ENCODE data around the gene PSMB7.

The PSMB7 gene

DNA sequence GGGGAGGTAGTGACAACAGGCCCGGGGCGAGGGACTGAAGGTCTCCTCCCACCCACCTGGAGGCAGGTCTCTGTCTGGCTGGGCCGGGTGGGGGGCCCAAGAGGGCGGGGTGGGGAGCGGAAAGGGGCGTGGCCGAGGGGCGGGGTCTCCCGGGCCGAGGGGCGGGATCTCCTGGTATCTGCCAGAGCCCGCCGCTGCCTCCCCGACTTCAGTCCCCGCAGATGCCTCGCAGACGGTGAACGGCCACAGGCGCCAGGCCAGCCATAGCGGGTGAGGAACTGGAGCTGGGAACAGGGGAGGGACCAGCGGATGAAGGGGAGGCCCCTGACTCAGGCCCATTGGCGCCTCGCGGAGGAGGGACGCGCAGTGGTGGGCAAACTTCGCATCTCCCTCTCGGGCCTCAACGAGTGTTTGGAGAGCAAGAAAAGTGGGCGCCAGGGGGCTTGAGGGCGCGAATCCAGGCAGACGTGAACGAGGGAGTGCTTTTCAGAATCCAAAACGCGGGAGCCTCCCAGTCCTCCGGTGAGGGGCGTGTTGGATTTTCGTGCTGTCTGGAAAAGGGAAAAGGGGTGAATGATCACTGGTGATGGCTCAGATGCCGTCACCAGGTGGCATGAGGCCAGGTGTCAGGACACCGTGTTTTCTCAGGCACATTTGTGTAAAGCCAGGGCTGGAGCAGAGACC, 35.1 kb upstream of the PSMB7 start, which contains the start of gene ADGRD2 (continued):
- TF ChIP-seq AEBP2 (tag by site-specific recombination; IDR thresholded peaks at IDR 0.05; ENCODE audit: borderline replicate concordance) (no peak), KLF9 (tag by site-specific recombination; IDR thresholded peaks at IDR 0.05; ENCODE audit: low read depth) (peak; percentile 42; the same call in 1 of the 2 replicates), SP2 (tag by site-specific recombination; IDR thresholded peaks at IDR 0.05) (peak; percentile 64), ZBTB8A (tag by site-specific recombination; IDR thresholded peaks at IDR 0.05) (peak; percentile 75; the same call in 1 of the 2 replicates), ZNF600 (tag by site-specific recombination; IDR thresholded peaks at IDR 0.05) (peak; percentile 83), ZNF335 (tag by site-specific recombination; conservative IDR thresholded peaks at IDR 0.05) (peak; percentile 82), SP3 (tag by site-specific recombination; IDR thresholded peaks at IDR 0.05) (peak; percentile 52; the same call in 1 of the 2 replicates), REPIN1 (tag by site-specific recombination; IDR thresholded peaks at IDR 0.05; ENCODE audit: low read depth) (no peak), ZNF155 (tag by site-specific recombination; IDR thresholded peaks at IDR 0.05) (no peak), ZNF785 (tag by site-specific recombination; IDR thresholded peaks at IDR 0.05) (no peak), ZSCAN4 (tag by site-specific recombination; IDR thresholded peaks at IDR 0.05) (no peak), ZNF747 (tag by site-specific recombination; IDR thresholded peaks at IDR 0.05) (no peak), ZNF544 (tag by site-specific recombination; IDR thresholded peaks at IDR 0.05) (no peak), ZNF398 (tag by site-specific recombination; IDR thresholded peaks at IDR 0.05) (peak; percentile 40; the same call in 1 of the 2 replicates), ZNF76 (tag by site-specific recombination; IDR thresholded peaks at IDR 0.05; ENCODE audit: borderline replicate concordance, low read depth) (no peak), ZNF239 (tag by site-specific recombination; IDR thresholded peaks at IDR 0.05) (no peak), ZNF629 (tag by site-specific recombination; IDR thresholded peaks at IDR 0.05) (peak; percentile 24; the same call in 1 of the 2 replicates), ZBTB17 (tag by site-specific recombination; IDR thresholded peaks at IDR 0.05) (peak; percentile 61), WT1 (tag by site-specific recombination; IDR thresholded peaks at IDR 0.05) (0 out of 2 replicates have a peak, but pooled peaks have one; percentile 25), ZNF221 (tag by site-specific recombination; IDR thresholded peaks at IDR 0.05; ENCODE audit: borderline replicate concordance) (no peak), ZNF366 (tag by site-specific recombination; conservative IDR thresholded peaks at IDR 0.05) (peak; percentile 32; the same call in 1 of the 2 replicates), ZNF560 (tag by site-specific recombination; IDR thresholded peaks at IDR 0.05; ENCODE audit: borderline replicate concordance) (no peak), ZNF768 (tag by site-specific recombination; IDR thresholded peaks at IDR 0.05) (no peak), ZNF776 (tag by site-specific recombination; IDR thresholded peaks at IDR 0.05; ENCODE audit: borderline replicate concordance) (no peak), ZBTB20 (tag by site-specific recombination; IDR thresholded peaks at IDR 0.05) (no peak)
- TF ChIP-seq, protein P1, sequence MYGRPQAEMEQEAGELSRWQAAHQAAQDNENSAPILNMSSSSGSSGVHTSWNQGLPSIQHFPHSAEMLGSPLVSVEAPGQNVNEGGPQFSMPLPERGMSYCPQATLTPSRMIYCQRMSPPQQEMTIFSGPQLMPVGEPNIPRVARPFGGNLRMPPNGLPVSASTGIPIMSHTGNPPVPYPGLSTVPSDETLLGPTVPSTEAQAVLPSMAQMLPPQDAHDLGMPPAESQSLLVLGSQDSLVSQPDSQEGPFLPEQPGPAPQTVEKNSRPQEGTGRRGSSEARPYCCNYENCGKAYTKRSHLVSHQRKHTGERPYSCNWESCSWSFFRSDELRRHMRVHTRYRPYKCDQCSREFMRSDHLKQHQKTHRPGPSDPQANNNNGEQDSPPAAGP (tag by site-specific recombination; IDR thresholded peaks at IDR 0.05): peak; percentile 41; the same call in 1 of the 2 replicates
- TF ChIP-seq, protein P2, sequence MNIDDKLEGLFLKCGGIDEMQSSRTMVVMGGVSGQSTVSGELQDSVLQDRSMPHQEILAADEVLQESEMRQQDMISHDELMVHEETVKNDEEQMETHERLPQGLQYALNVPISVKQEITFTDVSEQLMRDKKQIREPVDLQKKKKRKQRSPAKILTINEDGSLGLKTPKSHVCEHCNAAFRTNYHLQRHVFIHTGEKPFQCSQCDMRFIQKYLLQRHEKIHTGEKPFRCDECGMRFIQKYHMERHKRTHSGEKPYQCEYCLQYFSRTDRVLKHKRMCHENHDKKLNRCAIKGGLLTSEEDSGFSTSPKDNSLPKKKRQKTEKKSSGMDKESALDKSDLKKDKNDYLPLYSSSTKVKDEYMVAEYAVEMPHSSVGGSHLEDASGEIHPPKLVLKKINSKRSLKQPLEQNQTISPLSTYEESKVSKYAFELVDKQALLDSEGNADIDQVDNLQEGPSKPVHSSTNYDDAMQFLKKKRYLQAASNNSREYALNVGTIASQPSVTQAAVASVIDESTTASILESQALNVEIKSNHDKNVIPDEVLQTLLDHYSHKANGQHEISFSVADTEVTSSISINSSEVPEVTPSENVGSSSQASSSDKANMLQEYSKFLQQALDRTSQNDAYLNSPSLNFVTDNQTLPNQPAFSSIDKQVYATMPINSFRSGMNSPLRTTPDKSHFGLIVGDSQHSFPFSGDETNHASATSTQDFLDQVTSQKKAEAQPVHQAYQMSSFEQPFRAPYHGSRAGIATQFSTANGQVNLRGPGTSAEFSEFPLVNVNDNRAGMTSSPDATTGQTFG (tag by site-specific recombination; IDR thresholded peaks at IDR 0.05; ENCODE audit: borderline replicate concordance): no peak
- TF ChIP-seq, protein P3, sequence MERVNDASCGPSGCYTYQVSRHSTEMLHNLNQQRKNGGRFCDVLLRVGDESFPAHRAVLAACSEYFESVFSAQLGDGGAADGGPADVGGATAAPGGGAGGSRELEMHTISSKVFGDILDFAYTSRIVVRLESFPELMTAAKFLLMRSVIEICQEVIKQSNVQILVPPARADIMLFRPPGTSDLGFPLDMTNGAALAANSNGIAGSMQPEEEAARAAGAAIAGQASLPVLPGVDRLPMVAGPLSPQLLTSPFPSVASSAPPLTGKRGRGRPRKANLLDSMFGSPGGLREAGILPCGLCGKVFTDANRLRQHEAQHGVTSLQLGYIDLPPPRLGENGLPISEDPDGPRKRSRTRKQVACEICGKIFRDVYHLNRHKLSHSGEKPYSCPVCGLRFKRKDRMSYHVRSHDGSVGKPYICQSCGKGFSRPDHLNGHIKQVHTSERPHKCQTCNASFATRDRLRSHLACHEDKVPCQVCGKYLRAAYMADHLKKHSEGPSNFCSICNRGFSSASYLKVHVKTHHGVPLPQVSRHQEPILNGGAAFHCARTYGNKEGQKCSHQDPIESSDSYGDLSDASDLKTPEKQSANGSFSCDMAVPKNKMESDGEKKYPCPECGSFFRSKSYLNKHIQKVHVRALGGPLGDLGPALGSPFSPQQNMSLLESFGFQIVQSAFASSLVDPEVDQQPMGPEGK (tag by site-specific recombination; IDR thresholded peaks at IDR 0.05): peak; percentile 40; the same call in 1 of the 2 replicates

Data from HEK293 (cell line).